ENCODE measurements around the gene BAIAP2. TPM values are rescaled to one million over a fixed set of nuclear protein-coding genes. Genes with fewer than 3 reads are reported as not detected.

The BAIAP2 gene
- polyA plus RNA-seq, 3 donors, result 8.6 to 17.0 (median 11.2) TPM

GRCh38 chr17:81056312-81056711, 21.4 kb downstream of the BAIAP2 start:
- H3K79me2 ChIP-seq (ENCODE audit: insufficient read depth, low read length), result no peaks in the 10 kb centered on the region
- no peak overlapping the region for H2AFZ ChIP-seq (ENCODE audit: insufficient read depth, low read depth, low read length, poor library complexity, severe bottlenecking)
- peaks cover 7 to 10% of the 10 kb centered on the region in 2 donors for H3K36me3 Mint-ChIP-seq
- no peaks in the 10 kb centered on the region for H3K27me3 ChIP-seq (ENCODE audit: control insufficient read depth in 2 of 2, insufficient read depth in 2 of 2, low read length in 2 of 2)
- no peaks in the 10 kb centered on the region for H4K20me1 ChIP-seq (ENCODE audit: insufficient read depth, low read length)
- H3K27ac Mint-ChIP-seq, result peak overlapping the region in 4 of 7 donors; percentile 25 to 78 (median 48)
- no peak overlapping the region for H3K4me2 ChIP-seq (replicated peaks; ENCODE audit: extremely low read depth, low read length, poor library complexity, severe bottlenecking)
- H3K27ac ChIP-seq (ENCODE audit: low read depth in 1 of 2, low read length in 2 of 2), result no peak overlapping the region
- H3K27me3 Mint-ChIP-seq (ENCODE audit: low read depth in 3 of 3), result peaks cover 1 to 11% (median 2%) of the 10 kb centered on the region in 3 donors
- no peak for TF ChIP-seq CTCF (IDR thresholded peaks at IDR 0.05)
- H3K9me3 ChIP-seq (replicated peaks in 1 of 2; ENCODE audit: control insufficient read depth in 1 of 2, insufficient read depth in 1 of 2, low read length in 2 of 2), result no peaks in the 10 kb centered on the region
- intact Hi-C loops (cut with micrococcal nuclease), result no loop called here
- no peak overlapping the region for H3K9ac ChIP-seq (ENCODE audit: insufficient read depth, low read length, poor library complexity, severe bottlenecking)
- H3K4me3 Mint-ChIP-seq, result peak overlapping the region in 1 of 2 donors; percentile 20
- peaks cover 9% of the 10 kb centered on the region for H3K4me1 Mint-ChIP-seq
- H3K9me3 Mint-ChIP-seq, result no peaks in the 10 kb centered on the region
- peak in 1 of 3 donors; percentile 77 for DNase-seq
- no peak overlapping the region for H3K4me3 ChIP-seq (replicated peaks in 1 of 3; ENCODE audit: low read depth in 2 of 3, low read length in 3 of 3)
- peaks cover 11 to 19% of the 10 kb centered on the region in 2 donors for H3K4me1 ChIP-seq (ENCODE audit: control insufficient read depth in 1 of 2, insufficient read depth in 2 of 2, low read length in 2 of 2)
- WGBS (ENCODE audit: insufficient coverage), result 53% methylated on average over 15 of the region's 19 CpGs
- H3K36me3 ChIP-seq (replicated peaks in 1 of 2; ENCODE audit: control insufficient read depth in 1 of 2, insufficient read depth in 2 of 2, low read length in 2 of 2), result peaks cover 4 to 8% of the 10 kb centered on the region in 2 donors

- Histone ChIP-seq H3K4me1 (ENCODE audit: control insufficient read depth in 1 of 2, insufficient read depth in 2 of 2, low read length in 2 of 2) (peaks cover 2 to 10% of the 10 kb centered on the region in 2 donors), H2AFZ (ENCODE audit: insufficient read depth, low read depth, low read length, poor library complexity, severe bottlenecking) (no peak overlapping the region), H3K27me3 (ENCODE audit: control insufficient read depth in 2 of 2, insufficient read depth in 2 of 2, low read length in 2 of 2) (no peaks in the 10 kb centered on the region), H3K36me3 (replicated peaks in 1 of 2; ENCODE audit: control insufficient read depth in 1 of 2, insufficient read depth in 2 of 2, low read length in 2 of 2) (peaks cover 4 to 8% of the 10 kb centered on the region in 2 donors), H3K4me2 (replicated peaks; ENCODE audit: extremely low read depth, low read length, poor library complexity, severe bottlenecking) (no peak overlapping the region), H3K9me3 (replicated peaks in 1 of 2; ENCODE audit: control insufficient read depth in 1 of 2, insufficient read depth in 1 of 2, low read length in 2 of 2) (no peaks in the 10 kb centered on the region), H3K79me2 (ENCODE audit: insufficient read depth, low read length) (no peaks in the 10 kb centered on the region), H4K20me1 (ENCODE audit: insufficient read depth, low read length) (no peaks in the 10 kb centered on the region), H3K27ac (ENCODE audit: low read depth in 1 of 2, low read length in 2 of 2) (no peak overlapping the region), H3K9ac (ENCODE audit: insufficient read depth, low read length, poor library complexity, severe bottlenecking) (no peak overlapping the region), H3K4me3 (replicated peaks in 1 of 3; ENCODE audit: low read depth in 2 of 3, low read length in 3 of 3) (no peak overlapping the region)
- peaks cover 2% of the 10 kb centered on the region for H3K4me1 Mint-ChIP-seq
- intact Hi-C loops (cut with micrococcal nuclease), result no loop called here
- H3K4me3 Mint-ChIP-seq, result no peak overlapping the region
- 92% methylated on average over 11 of the region's 14 CpGs for WGBS (ENCODE audit: insufficient coverage)
- H3K27me3 Mint-ChIP-seq (ENCODE audit: low read depth in 3 of 3), result peaks cover 0 to 12% (median 2%) of the 10 kb centered on the region in 3 donors
- no peak for DNase-seq
- H3K27ac Mint-ChIP-seq, result peak overlapping the region in 1 of 7 donors; percentile 28
- TF ChIP-seq CTCF (IDR thresholded peaks at IDR 0.05), result no peak
- no peaks in the 10 kb centered on the region for H3K9me3 Mint-ChIP-seq
- peaks cover 10% of the 10 kb centered on the region in 2 donors for H3K36me3 Mint-ChIP-seq
Observed at GRCh38 chr17:81057079-81057730, 22.3 kb downstream of the BAIAP2 start.
